ENCODE data around the gene CRYGC. TPM values are rescaled to one million over a fixed set of nuclear protein-coding genes. Genes with fewer than 3 reads are reported as not detected.
"Not testable (repeated sequence)": the region's sequence is repeated elsewhere in the genome, so short reads cannot be mapped to it uniquely, and the experiment has no call there.

The CRYGC gene
- total RNA-seq, 2 experiments from 2014 or later = not detected

DNA sequence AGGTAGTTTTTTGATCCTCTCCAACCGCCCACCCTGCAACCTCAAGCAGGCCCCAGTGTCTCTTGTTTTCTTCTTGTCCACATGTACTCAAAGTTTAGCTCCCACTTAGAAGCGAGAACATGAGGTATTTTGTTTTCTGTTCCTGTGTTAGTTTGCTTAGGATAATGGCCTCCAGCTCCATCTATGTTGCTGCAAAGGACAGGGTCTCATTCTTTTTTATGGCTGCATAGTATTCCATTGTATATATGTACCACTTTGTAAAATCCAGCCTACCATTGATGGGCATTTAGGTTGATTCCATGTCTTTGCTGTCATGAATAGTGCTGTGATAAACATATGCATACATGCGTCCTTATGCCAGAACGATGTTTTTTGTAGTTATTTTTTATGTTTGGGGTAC, 2.5 kb downstream of the CRYGC start:
- peaks cover 42% of the 10 kb centered on the region for H3K27me3 Mint-ChIP-seq
- no peak overlapping the region for H3K4me3 Mint-ChIP-seq
- H3K4me1 Mint-ChIP-seq = peaks cover 11% of the 10 kb centered on the region
- H3K27ac Mint-ChIP-seq = no peak overlapping the region
- H3K9me3 Mint-ChIP-seq = peaks cover 2% of the 10 kb centered on the region
- ATAC-seq (ENCODE audit: low read depth) (no peak), DNase-seq (no peak)
- POLR2A ChIA-PET = no interaction called here
- peaks cover 2% of the 10 kb centered on the region for H3K36me3 Mint-ChIP-seq

GRCh38 chr2:208125251-208125650, 4.4 kb downstream of the CRYGC start:
- peaks cover 11% of the 10 kb centered on the region for H3K4me1 Mint-ChIP-seq
- H3K36me3 Mint-ChIP-seq = peaks cover 2% of the 10 kb centered on the region
- POLR2A ChIA-PET = interaction anchor here (0.8 kb wide), 1 partner anchor 194 kb away, joined by 3 read pairs; no protein-coding TSS in a partner anchor
- peaks cover 2% of the 10 kb centered on the region for H3K9me3 Mint-ChIP-seq
- H3K27me3 Mint-ChIP-seq = peaks cover 48% of the 10 kb centered on the region
- DNase-seq (no peak), ATAC-seq (ENCODE audit: low read depth) (no peak)
- peak overlapping the region; percentile 19 for H3K4me3 Mint-ChIP-seq
- H3K27ac Mint-ChIP-seq = no peak overlapping the region

GRCh38 chr2:208124013-208124715, 5.5 kb downstream of the CRYGC start, which contains the start of gene CRYGD:
TSS of gene CRYGD (minus strand) at chr2:208124524. CDS start at chr2:208124473, 51 bp downstream.
- DNase-seq = peak; percentile 43
- POLR2A ChIA-PET, H3K9me3 Mint-ChIP-seq, H3K36me3 Mint-ChIP-seq, H3K27ac Mint-ChIP-seq: not testable (repeated sequence)
- peaks cover 13% of the 10 kb centered on the region for H3K4me1 Mint-ChIP-seq
- H3K27me3 Mint-ChIP-seq = peaks cover 45% of the 10 kb centered on the region
- peak within 1 kb of the TSS; percentile 53 for H3K4me3 Mint-ChIP-seq
- peak; percentile 83 for ATAC-seq (ENCODE audit: low read depth)

DNA sequence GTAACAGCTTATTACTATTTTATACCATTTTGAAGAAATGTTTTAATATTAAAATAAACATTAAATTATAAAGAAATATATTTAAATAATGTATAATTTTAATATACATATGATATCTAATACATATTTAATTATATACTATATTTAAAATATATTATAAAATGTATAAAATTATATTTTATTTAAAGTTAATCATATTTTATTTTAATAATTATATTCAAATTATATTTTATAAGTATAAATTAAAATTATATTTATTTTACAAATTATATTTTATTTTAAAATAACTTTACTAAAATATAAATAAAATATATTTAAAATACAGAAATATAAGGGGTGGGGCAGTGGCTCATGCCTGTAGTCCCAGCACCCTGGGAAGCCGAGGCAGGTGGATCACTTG, 7.4 kb downstream of the CRYGC start:
- ATAC-seq (ENCODE audit: low read depth) = no peak
- peaks cover 2% of the 10 kb centered on the region for H3K36me3 Mint-ChIP-seq
- peaks cover 37% of the 10 kb centered on the region for H3K27me3 Mint-ChIP-seq

DNA sequence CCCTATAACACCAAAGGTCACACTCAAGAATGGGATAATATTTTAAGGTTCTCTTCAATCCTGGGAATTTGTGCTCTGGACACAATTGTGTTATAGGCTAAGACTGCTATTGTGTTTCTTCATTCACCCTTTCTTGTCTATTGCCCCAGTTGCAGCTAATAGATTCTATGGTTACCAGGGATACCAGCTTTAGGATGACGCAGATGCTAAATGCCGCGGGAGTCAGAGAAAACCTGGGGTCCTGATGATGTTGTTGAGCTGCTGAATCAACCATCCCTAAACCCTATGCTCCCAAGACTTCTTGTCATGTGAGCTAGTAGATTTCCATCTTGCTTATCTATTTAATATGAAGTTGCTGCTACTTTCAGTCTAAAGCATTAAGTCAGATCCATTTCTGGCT, 10.7 kb downstream of the CRYGC start:
- H3K27me3 Mint-ChIP-seq = peaks cover 14% of the 10 kb centered on the region
- ATAC-seq (ENCODE audit: low read depth) (no peak), DNase-seq (no peak)
- POLR2A ChIA-PET = no interaction called here
- no peak overlapping the region for H3K4me3 Mint-ChIP-seq
- no peak overlapping the region for H3K27ac Mint-ChIP-seq
- H3K9me3 Mint-ChIP-seq = no peaks in the 10 kb centered on the region
- H3K36me3 Mint-ChIP-seq = no peaks in the 10 kb centered on the region
- H3K4me1 Mint-ChIP-seq = peaks cover 5% of the 10 kb centered on the region

More for the DNA sequence above, 7.4 kb downstream of the CRYGC start:
- Mint-ChIP-seq H3K27ac (no peak overlapping the region), H3K4me3 (no peak overlapping the region), H3K9me3 (peaks cover 2% of the 10 kb centered on the region), H3K4me1 (peaks cover 13% of the 10 kb centered on the region)
- no peak for DNase-seq
- POLR2A ChIA-PET = no interaction called here

DNA sequence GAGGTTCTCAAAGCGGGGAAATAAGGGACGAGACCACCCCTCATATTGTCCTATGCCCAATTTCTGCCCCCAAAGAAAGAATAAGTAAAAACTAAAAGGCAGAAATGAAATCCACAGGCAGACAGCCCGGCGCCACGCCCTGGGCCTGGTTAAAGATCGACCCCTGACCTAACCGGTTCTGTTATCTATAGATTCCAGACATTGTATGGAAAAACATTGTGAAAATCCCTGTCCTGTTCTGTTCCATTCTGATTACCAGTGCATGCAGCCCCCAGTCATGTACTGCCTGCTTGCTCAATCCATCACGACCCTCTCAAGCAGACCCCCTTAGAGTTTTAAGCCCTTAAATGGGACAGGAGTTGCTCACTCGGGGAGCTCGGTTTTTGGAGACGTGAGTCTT, 12.2 kb downstream of the CRYGC start:
- H3K9me3 Mint-ChIP-seq; H3K27ac Mint-ChIP-seq; DNase-seq; H3K4me1 Mint-ChIP-seq; ATAC-seq (ENCODE audit: low read depth); H3K36me3 Mint-ChIP-seq; H3K4me3 Mint-ChIP-seq; POLR2A ChIA-PET: not testable (repeated sequence)
- peaks cover 13% of the 10 kb centered on the region for H3K27me3 Mint-ChIP-seq

DNA sequence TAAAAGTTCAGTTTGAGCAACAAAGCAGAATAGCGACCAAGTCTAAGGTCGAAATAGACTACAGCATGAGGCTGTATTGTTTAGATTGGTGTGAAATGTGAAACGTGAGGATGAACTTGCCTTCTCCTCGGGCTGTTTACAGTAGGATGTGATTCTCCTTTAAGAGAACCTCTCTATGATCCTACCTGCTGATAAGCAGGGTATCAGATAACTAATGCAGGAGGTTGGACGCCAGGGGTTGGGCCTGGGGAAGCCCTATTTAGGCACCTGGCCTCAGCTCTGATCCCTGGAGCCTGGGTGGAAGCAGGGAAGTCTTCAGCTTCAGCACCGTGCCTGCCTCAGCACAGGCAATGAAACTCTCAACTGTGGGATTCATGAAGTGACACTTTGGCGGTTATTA, 16.7 kb downstream of the CRYGC start:
- H3K9me3 Mint-ChIP-seq = no peaks in the 10 kb centered on the region
- H3K27me3 Mint-ChIP-seq = peaks cover 14% of the 10 kb centered on the region
- H3K36me3 Mint-ChIP-seq = no peaks in the 10 kb centered on the region
- H3K4me3 Mint-ChIP-seq = no peak overlapping the region
- no peak for ATAC-seq (ENCODE audit: low read depth)
- POLR2A ChIA-PET = no interaction called here
- no peak for DNase-seq
- H3K27ac Mint-ChIP-seq = no peak overlapping the region
- no peaks in the 10 kb centered on the region for H3K4me1 Mint-ChIP-seq

- peaks cover 14% of the 10 kb centered on the region for H3K27me3 Mint-ChIP-seq
- ATAC-seq (ENCODE audit: low read depth); H3K9me3 Mint-ChIP-seq; H3K4me1 Mint-ChIP-seq; H3K36me3 Mint-ChIP-seq; POLR2A ChIA-PET; H3K4me3 Mint-ChIP-seq; H3K27ac Mint-ChIP-seq; DNase-seq: not testable (repeated sequence)
Measured at GRCh38 chr2:208112273-208112745, 17.3 kb downstream of the CRYGC start.

DNA sequence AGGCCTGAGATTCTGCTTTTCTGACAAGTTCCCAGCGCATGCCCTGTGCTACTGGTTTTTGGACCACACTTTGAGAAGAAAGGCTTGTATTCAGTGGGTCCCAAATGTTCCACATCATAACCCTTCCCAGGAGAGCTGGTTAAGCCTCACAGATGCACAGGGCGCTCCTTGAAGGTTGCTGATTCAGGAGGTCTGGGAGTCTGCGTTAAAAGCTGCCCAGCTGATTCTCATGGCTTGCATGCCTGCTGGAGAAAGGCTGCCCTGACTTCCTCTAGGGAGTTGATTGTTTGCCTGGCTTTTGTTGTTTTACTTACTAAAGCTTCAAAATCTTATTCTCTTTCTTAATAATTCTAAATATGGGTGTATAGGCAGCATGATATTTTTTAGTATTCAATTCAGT, 26.0 kb downstream of the CRYGC start:
- ATAC-seq (ENCODE audit: low read depth) = no peak
- POLR2A ChIA-PET = no interaction called here
- Mint-ChIP-seq H3K9me3 (no peaks in the 10 kb centered on the region), H3K27me3 (peaks cover 3% of the 10 kb centered on the region), H3K4me1 (peaks cover 20% of the 10 kb centered on the region), H3K36me3 (no peaks in the 10 kb centered on the region), H3K4me3 (no peak overlapping the region), H3K27ac (no peak overlapping the region)
- no peak for DNase-seq

GRCh38 chr2:208101716-208102631, 27.7 kb downstream of the CRYGC start:
- Mint-ChIP-seq H3K27me3 (peaks cover 3% of the 10 kb centered on the region), H3K36me3 (no peaks in the 10 kb centered on the region), H3K4me1 (peaks cover 20% of the 10 kb centered on the region), H3K27ac (peak overlapping the region; percentile 28), H3K9me3 (no peaks in the 10 kb centered on the region), H3K4me3 (peak overlapping the region; percentile 5)
- DNase-seq (no peak), ATAC-seq (ENCODE audit: low read depth) (peak; percentile 31)
- POLR2A ChIA-PET = interaction anchor here (0.7 to 1.7 kb wide), 2 partner anchors 63 to 163 kb away, joined by 3 to 4 read pairs; no protein-coding TSS in a partner anchor

- Mint-ChIP-seq H3K4me1 (peaks cover 20% of the 10 kb centered on the region), H3K4me3 (peak overlapping the region; percentile 59), H3K27me3 (peaks cover 3% of the 10 kb centered on the region), H3K36me3 (no peaks in the 10 kb centered on the region), H3K27ac (no peak overlapping the region), H3K9me3 (no peaks in the 10 kb centered on the region)
- DNase-seq = no peak
- POLR2A ChIA-PET = no interaction called here
- no peak for ATAC-seq (ENCODE audit: low read depth)
Measured at GRCh38 chr2:208099682-208100470, 29.8 kb downstream of the CRYGC start.

DNA sequence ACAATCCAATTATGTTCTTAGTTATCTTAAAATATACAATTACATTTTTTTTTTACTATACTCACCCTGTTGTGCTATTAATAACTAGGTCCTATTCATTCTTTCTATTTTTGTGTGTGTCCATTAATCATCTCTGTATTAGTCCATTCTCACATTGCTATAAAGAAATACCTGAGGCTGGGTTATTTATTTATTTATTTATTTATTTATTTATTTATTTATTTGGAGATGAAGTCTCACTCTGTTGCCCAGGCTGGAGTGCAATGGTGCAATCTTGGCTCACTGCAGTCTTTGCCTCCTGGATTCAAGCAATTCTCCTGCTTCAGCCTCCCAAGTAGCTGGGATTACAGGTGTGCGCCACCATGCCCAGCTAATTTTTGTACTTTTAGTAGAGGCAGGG, 30.9 kb downstream of the CRYGC start:
- H3K27me3 Mint-ChIP-seq; H3K36me3 Mint-ChIP-seq; H3K9me3 Mint-ChIP-seq; H3K27ac Mint-ChIP-seq; ATAC-seq (ENCODE audit: low read depth); H3K4me3 Mint-ChIP-seq; POLR2A ChIA-PET; DNase-seq: not testable (repeated sequence)
- H3K4me1 Mint-ChIP-seq = peaks cover 20% of the 10 kb centered on the region

- Mint-ChIP-seq H3K27me3 (peaks cover 3% of the 10 kb centered on the region), H3K36me3 (no peaks in the 10 kb centered on the region), H3K4me3 (no peak overlapping the region), H3K9me3 (no peaks in the 10 kb centered on the region), H3K4me1 (peaks cover 20% of the 10 kb centered on the region), H3K27ac (no peak overlapping the region)
- DNase-seq = no peak
- POLR2A ChIA-PET = no interaction called here
- ATAC-seq (ENCODE audit: low read depth) = no peak
Measured at GRCh38 chr2:208098267-208098666, 31.4 kb downstream of the CRYGC start.
